Ovary (tissue), 3 donors: Measurements from ENCODE around the gene YRDC.

Source experiments
- CTCF ChIP-seq, 3 donors: fragments of 450-650 bp in 2 of 3; fragments of 200-600 bp in 1 of 3; IDR thresholded peaks; one replicate each; pipeline versions ENCODE4 v1.5.1 to v1.8.0; 2016 to 2022; ENCODE audit warnings: antibody characterized with exemption in 3 of 3, mild to moderate bottlenecking in 1 of 3
- EP300 ChIP-seq: sonication (generic); formaldehyde crosslinking; IDR thresholded peaks from one replicate; pipeline ENCODE4 v1.6.1; 2017; ENCODE audit warnings: antibody characterized with exemption
- POLR2A ChIP-seq: fragments of 450-650 bp; IDR thresholded peaks from one replicate; pipeline ENCODE4 v1.6.1; 2017; ENCODE audit warnings: antibody characterized with exemption, mild to moderate bottlenecking, moderate library complexity
- donor health status: DM: no; HTN: no; CAD: no.

GRCh38 chr1:37778654-37779053, 29.4 kb downstream of the YRDC start:
- TF ChIP-seq CTCF (IDR thresholded peaks at IDR 0.05) (no peak), EP300 (no peak), POLR2A (no peak)
